Activated T-cell treated with anti-CD3 and anti-CD28 coated beads, Interleukin-2, amount 50 U/mL, for 48 hours (primary cell): ENCODE data around the gene GOLPH3.
"Not testable (repeated sequence)": the region's sequence is repeated elsewhere in the genome, so short reads cannot be mapped to it uniquely, and the experiment has no call there.

ENCODE experiments used
- DNase-seq, 2 experiments: peaks; one replicate each; pipeline ENCODE4 v3.0.0-alpha.2; 2020

The GOLPH3 gene

GRCh38 chr5:32096891-32097595 lies 77.1 kb downstream of the GOLPH3 start:
- DNase-seq: no peak

GRCh38 chr5:32095261-32095671 lies 78.9 kb downstream of the GOLPH3 start:
- no peak for DNase-seq

GRCh38 chr5:32094691-32095090 lies 79.4 kb downstream of the GOLPH3 start:
- DNase-seq: no peak

- peak; percentile 70 to 72 for DNase-seq
These were observed 80.9 kb downstream of the GOLPH3 start for GRCh38 chr5:32092938-32093812.

- no peak for DNase-seq
These were observed 83.4 kb downstream of the GOLPH3 start for GRCh38 chr5:32090755-32091128.

GRCh38 chr5:32090026-32090754 lies 83.9 kb downstream of the GOLPH3 start:
- no peak for DNase-seq

- DNase-seq: no peak
These were observed 84.7 kb downstream of the GOLPH3 start for GRCh38 chr5:32089146-32090000.

GRCh38 chr5:32088214-32088613 lies 85.9 kb downstream of the GOLPH3 start:
- no peak for DNase-seq

- no peak for DNase-seq
These were observed 86.7 kb downstream of the GOLPH3 start for GRCh38 chr5:32087086-32088082.

GRCh38 chr5:32083981-32084430 lies 90.1 kb downstream of the GOLPH3 start:
- DNase-seq: no peak

- DNase-seq: no peak
These were observed 91.4 kb downstream of the GOLPH3 start for GRCh38 chr5:32082701-32083100.

- not testable (repeated sequence) for DNase-seq
These were observed 93.6 kb downstream of the GOLPH3 start for GRCh38 chr5:32080565-32080964.

- DNase-seq: not testable (repeated sequence)
These were observed 95.3 kb downstream of the GOLPH3 start for GRCh38 chr5:32078855-32079254.

GRCh38 chr5:32076699-32077695 lies 97.1 kb downstream of the GOLPH3 start:
- DNase-seq: peak; percentile 50 to 53
